NCI-H82 (cell line): ENCODE results near the gene KRTAP5-5.
"Not testable (repeated sequence)": the region's sequence is repeated elsewhere in the genome, so short reads cannot be mapped to it uniquely, and the experiment has no call there.

Experiments used
- DNase-seq: peaks from one replicate; lab custom pipeline; 2025; lab: John Stamatoyannopoulos, UW

KRTAP5-5 gene

GRCh38 chr11:1629326-1630185, at the start of gene KRTAP5-5:
KRTAP5-5 (plus strand) TSS chr11:1629775; CDS start chr11:1629841, 66 bp downstream.
- no peak for DNase-seq

GRCh38 chr11:1581976-1582375, 47.6 kb upstream of the KRTAP5-5 start:
- DNase-seq = no peak

- not testable (repeated sequence) for DNase-seq
Measured at GRCh38 chr11:1582909-1583308, 46.7 kb upstream of the KRTAP5-5 start.

- DNase-seq = not testable (repeated sequence)
Measured at GRCh38 chr11:1584661-1585370, 44.8 kb upstream of the KRTAP5-5 start, which contains the start of gene KRTAP5-1. KRTAP5-1 (minus strand) TSS chr11:1585283; CDS start chr11:1585249, 34 bp downstream.

- DNase-seq = no peak
Measured at GRCh38 chr11:1586699-1587098, 42.9 kb upstream of the KRTAP5-5 start.

GRCh38 chr11:1589191-1589963, 40.2 kb upstream of the KRTAP5-5 start:
- not testable (repeated sequence) for DNase-seq

- DNase-seq = no peak
Measured at GRCh38 chr11:1589996-1590395, 39.6 kb upstream of the KRTAP5-5 start.

GRCh38 chr11:1592628-1593027, 36.9 kb upstream of the KRTAP5-5 start:
- DNase-seq = no peak

- not testable (repeated sequence) for DNase-seq
Measured at GRCh38 chr11:1595994-1596575, 33.5 kb upstream of the KRTAP5-5 start.

- DNase-seq = not testable (repeated sequence)
Measured at GRCh38 chr11:1596576-1597121, 32.9 kb upstream of the KRTAP5-5 start.

GRCh38 chr11:1597331-1597993, 32.1 kb upstream of the KRTAP5-5 start:
- DNase-seq = no peak

GRCh38 chr11:1597994-1598380, 31.6 kb upstream of the KRTAP5-5 start, which contains the start of gene KRTAP5-2:
KRTAP5-2 (minus strand) TSS chr11:1598294; CDS start chr11:1598250, 44 bp downstream.
- DNase-seq = no peak

- not testable (repeated sequence) for DNase-seq
Measured at GRCh38 chr11:1598406-1598805, 31.2 kb upstream of the KRTAP5-5 start.

- no peak for DNase-seq
Measured at GRCh38 chr11:1598816-1599215, 30.8 kb upstream of the KRTAP5-5 start.

GRCh38 chr11:1600626-1601025, 28.9 kb upstream of the KRTAP5-5 start:
- no peak for DNase-seq

- DNase-seq = not testable (repeated sequence)
Measured at GRCh38 chr11:1601663-1602062, 27.9 kb upstream of the KRTAP5-5 start.

- DNase-seq = no peak
Measured at GRCh38 chr11:1603629-1604028, 25.9 kb upstream of the KRTAP5-5 start.

- DNase-seq = no peak
Measured at GRCh38 chr11:1604181-1604580, 25.4 kb upstream of the KRTAP5-5 start.

- DNase-seq = no peak
Measured at GRCh38 chr11:1604711-1605110, 24.9 kb upstream of the KRTAP5-5 start.

GRCh38 chr11:1605923-1606322, 23.7 kb upstream of the KRTAP5-5 start:
- not testable (repeated sequence) for DNase-seq
